Hematopoietic multipotent progenitor cell treated with erythropoietin and hydrocortisone succinate and interleukin-3 and kit ligand, for 15 days (in vitro differentiated cells): ENCODE data around the gene PABPC4L.
"Not testable (repeated sequence)": the region's sequence is repeated elsewhere in the genome, so short reads cannot be mapped to it uniquely, and the experiment has no call there.

Experiments used
- DNase-seq: peaks from one replicate; pipeline ENCODE4 v3.0.0-alpha.2; 2015; ENCODE audit warnings: low spot score

PABPC4L gene

DNA sequence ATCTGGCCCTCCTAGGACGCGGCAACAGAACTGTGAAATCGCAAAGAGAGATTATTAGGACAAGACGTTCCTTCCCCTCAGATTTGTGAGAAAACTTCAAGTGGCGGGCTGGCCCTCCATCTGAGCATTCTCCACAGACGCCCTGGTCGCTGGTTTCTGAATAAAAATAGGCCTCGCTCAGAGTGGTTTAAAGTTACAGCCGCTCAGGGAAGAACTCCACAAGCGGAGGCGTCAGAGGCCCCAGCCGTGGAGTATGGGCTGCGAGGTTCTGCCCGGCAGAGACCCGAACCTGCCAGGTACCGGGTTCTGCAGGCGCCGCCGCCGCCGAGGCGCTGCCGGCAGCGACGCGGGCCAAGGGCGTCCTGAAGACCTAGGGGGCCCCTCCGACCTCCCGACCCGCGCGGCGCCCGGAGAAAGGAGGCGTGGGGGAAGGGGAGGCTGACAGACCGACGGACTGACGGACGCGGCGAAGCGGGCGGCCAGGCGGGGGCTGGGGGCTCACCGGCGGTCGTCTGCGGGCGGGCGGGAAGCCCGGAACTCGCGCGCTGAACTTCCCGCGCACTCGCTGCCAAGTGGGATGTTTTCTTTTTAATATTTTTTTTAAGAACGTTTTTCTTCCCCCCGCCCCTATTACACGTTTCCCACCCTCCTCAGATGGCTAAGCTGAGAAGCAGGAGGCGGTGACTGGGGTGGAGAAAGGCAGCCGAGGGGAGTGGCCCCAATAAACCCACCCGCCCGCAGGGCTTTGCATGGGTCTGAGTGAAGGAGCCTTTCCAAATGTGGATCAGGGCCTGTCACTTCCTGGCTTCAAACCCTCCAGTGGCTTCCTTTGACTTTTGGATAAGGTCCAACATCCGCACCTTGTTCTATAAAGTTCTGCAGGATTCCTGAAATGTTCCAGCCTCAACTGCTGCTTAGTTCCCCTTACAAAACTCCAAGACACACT is at the start of gene PABPC4L:
Gene PABPC4L, minus strand, starts transcription at position 574 of the 946 bp plus-strand sequence. CDS start 770 bp downstream, outside the sequence.
- DNase-seq = no peak

DNA sequence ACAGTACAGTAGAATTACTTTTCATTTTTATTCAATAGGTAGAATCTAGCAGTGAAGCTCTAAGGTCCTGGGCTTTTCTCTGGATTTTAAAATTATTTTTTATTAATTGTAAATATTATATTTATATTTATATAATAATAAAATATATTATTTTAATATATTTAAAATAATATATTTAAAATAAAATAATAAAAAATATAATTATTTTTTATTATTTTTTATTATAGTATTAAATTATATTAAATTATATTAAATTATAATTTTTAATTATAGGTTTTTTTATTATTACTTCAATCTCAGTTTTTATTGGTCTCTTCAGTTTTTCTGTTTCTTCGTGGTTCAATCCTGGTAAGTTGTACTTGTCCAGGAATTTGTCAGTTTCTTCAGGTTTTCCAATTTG is 49.7 kb upstream of the PABPC4L start:
- no peak for DNase-seq

DNA sequence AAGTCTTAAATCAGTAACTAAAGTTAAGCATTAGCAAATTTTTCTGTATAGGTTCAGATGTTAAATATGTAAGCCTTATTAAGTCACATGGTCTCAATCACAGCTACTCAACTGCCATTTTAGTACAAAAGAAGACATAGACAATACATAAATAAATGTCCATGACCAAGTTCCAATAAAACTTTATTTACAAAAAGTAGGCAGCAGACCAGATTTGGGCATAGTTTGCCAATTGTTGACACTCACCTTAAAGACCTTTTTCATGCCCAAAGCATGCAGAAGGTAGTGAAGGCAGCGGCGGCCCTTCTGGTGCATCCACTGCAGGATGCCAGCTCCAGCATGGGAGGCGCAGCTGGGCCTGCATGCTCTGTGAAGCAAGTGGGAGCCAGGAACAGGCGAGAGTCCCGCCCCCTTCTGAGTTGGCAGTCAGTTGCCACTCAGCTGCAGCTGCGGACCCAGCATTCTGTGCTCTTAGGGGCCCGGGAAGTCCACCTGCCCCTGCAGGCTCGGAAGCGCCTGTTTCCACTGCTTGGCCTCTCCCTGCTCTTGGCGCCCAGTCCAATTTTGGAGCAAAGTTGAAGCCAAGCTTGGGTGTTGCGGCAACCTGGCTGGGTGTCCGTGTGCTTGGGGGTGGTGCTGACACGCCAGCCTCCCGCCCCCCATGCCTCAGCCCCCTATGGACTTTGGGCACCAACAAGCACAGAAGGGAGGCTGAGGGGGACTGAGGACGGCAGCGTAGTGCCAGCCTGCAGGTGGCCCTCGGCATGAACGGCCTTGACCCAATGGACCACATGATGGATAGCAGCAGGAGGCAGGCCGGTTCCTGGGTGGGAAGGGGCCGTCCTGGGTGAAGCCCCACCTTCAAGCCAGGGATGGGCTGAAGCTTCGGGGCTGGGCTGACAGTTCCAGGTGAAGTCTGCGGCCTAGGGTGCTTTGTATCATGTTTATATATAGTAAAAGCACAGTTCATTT is 42.4 kb upstream of the PABPC4L start:
- DNase-seq = no peak

DNA sequence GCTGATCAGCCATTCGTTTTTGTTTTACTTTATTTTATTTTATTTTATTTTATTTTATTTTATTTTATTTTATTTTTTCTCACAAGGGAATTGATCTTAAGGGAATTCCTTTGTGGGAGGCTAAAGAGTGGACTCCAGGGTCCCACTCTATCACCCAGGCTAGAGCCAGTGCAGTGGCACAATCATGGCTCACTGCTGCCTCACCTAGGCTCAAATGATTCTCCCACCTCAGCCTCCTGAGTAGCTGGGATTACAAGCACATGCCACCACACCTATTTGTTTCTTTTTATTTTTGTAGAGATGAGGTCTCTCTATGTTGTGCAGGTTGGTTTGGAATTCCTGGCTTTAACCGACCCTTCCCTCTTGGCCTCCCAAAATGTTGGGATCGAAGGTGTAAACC is 17.5 kb upstream of the PABPC4L start:
- DNase-seq = no peak

DNA sequence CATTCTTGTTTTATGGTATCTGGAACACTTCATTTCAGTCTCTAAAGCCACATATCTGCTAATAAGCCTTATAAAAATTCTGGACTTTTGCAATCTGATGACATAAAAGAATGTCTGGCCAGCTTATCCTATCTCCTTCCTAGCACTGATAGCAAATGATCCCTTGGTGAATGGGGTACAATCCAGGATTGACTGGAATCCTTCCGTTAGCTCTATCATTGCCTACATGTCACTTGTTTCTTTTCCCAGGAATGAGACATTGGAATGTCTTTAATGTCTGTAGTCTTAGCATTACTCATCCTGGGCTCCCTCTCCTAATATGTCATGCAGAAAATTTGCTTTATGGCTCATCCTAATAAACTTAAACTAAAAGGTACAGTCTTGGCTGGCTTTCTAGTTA is 14.8 kb upstream of the PABPC4L start:
- no peak for DNase-seq

DNA sequence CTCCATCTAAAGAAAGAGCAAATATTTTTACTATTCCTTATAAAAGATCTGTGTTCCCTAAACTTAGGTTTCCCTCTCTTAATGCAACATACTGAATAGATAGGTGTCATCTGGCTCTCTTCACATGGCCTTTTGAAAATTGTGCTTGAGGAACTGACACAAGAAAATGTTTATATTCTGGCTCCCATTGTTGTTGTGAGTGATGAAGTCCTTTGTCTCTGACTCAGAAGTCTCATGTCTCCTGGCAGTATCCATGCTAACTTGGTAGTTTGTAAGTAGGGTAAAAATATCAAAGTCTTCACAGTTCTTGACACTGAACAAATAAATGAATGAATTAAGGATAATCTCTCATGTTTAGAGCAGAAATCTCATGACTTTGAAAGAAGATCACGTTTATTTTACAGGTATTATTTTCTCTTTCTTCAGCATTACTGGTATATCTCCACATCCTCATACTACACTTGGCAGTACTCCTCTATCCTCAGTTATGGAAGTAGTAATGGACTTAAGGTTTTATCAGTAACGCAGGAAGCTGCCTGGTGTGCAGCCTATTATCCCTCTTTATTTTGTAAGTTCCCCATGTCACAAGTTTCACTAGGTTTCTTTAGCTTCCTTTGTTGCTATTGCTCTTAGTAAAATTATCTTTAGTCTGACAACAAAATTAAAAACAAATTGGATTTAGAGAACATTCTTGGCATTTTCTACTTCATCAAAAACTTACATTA is 14.2 kb upstream of the PABPC4L start:
- no peak for DNase-seq

DNA sequence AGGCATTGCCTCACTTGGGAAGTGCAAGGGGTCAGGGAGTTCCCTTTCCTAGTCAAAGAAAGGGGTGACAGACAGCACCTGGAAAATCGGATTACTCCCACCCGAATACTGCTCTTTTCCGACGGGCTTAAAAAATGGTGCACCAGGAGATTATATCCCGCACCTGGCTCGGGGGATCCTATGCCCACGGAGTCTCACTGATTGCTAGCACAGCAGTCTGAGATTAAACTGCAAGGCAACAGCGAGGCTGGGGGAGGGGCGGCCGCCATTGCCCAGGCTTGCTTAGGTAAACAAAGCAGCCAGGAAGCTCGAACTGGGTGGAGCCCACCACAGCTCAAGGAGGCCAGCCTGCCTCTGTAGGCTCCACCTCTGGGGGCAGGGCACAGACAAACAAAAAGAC is 6.4 kb upstream of the PABPC4L start:
- not testable (repeated sequence) for DNase-seq

DNA sequence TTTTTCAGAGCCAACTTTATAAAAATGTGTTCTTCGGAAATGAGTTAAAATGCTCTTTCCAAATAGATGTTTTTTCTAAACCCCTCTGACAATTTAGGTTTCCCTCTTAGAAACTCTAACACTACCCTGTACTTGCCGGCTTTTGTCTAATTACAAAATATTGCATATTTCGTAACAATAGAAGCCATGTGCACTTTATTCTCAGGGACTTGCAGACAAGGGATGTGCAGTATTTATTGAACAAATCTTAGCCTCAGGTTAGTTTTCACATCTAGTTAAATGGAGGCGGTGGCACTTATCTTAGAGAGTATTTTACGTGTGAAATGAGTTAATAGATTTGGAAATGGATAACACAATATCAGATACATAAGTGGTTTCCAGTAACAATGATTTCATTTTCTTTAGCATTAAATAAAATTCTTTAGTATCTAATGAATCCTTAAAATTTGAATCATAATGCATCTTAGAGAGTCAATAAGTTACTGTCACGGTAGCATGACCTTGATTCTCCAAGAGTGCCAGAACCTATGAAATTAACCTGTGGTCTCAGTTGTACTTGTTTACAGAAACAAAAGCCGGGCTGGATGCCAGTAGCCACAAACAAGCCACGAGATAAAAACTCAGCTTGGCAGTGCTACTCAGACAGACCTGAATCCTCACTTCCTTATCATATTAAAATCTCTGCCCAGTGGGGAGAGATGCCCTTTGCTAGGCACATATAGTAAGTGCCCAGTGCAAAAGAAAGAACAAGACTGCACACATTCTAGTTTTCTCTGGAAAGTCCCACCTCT is 772 bp upstream of the PABPC4L start:
- DNase-seq = no peak

DNA sequence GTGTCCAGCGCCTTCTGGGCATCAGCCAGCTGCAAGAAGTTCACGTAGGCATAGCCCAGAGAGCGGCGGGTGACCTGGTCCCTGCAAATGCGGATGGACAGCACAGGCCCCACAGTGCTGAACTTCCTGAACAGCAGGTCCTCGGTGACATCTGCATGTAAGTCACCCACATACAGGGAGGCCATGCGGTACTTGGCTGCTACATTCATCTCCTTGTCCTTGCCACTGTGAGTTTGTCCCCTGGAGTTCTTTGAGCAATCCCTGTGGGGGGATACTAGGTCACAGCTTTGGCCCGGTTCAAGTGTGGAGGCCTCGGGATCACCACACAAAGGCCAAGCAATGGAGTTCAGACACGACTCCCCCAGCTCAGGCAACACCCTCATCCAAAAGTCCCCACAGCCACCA is 776 bp downstream of the PABPC4L start:
- DNase-seq = no peak

DNA sequence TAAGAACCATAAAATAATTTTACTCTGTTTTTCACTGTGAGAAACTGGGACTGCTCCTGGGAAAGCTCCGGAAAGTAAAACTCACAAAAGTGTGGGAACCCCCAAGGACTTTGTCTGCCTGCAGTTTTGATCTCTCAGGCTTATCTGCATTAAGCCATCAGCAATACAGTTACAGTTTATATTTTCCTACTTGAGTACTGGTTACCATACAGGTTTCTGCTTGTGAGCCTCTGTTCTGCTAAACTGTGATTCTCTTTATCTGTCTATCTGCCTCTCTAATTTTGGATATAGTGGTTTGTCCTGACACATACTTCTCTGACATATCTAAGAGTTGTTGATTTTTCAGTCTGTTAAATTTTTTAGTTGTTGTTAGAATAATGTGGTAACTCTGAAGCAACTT is 11.6 kb downstream of the PABPC4L start:
- no peak for DNase-seq

DNA sequence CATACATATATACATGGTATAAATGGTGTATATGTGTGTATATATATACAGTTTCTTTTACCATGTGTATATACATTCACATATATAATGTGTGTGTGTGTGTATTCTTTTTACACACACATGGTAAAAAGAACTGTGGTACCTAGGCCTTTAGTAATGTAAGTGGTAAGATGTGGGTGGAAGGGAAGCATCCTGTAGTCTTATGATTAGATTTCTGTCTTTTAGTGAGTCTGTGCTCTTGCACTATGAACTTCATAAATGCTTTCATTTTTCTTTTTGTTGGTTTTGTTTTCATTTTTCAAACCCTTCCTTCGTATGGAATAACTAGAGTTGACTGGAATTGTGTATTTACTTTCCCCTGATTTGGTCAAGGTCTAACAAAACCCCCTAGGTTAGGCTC is 12.1 kb downstream of the PABPC4L start:
- DNase-seq = no peak

DNA sequence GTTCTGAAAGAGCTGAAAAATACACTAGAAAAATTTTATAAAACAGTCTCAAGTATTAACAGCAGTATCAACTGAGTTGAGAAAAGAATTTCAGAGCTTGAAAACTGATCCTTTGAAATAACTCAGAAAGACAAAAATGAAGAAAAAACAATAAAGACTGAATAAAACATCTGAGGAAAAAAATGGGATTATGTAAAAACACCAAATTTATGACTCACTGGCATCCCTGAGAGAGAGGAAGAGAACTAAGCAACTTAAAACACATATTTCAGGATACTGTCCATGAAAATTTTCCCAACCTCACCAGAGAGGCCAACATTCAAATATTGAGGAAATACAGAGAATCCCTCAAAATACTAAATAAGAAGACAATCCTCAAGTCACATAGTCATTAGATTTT is 22.9 kb downstream of the PABPC4L start:
- DNase-seq = no peak

DNA sequence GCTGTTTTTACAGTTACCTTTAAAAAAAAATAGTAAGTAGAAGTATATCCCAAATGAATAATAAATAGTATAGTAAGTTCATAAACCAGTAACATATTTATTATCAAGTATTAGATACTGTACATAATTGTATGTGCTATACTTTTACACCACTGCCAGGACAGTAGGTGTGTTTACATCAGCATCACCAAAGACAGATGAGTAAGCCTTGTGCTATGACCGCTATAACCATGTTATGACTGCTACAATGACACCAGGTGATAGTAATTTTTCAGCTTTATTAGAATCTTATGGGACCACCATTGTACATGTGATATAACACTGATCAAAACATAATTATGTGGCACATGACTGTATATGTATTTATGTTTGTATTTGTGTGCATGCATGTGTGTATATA is 27.3 kb downstream of the PABPC4L start:
- no peak for DNase-seq

DNA sequence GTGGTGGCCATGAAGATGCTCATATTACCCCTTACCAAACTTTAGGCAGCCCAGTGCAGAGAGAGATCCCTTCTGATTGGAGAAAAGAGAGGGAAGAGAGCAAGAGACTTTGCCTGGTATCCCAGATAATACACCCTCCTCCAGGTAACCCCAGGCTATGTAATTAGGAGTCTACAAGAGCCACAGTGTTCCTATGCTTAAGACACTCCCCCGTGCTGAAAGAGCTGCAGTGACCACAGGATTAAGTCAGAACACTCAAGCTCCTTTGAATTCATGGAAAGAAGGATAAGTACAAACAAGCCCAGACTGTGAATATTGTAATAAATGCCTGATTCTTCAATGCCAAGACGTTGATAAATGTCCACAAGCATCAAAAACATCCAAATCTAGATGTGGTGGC is 41.4 kb downstream of the PABPC4L start:
- no peak for DNase-seq

DNA sequence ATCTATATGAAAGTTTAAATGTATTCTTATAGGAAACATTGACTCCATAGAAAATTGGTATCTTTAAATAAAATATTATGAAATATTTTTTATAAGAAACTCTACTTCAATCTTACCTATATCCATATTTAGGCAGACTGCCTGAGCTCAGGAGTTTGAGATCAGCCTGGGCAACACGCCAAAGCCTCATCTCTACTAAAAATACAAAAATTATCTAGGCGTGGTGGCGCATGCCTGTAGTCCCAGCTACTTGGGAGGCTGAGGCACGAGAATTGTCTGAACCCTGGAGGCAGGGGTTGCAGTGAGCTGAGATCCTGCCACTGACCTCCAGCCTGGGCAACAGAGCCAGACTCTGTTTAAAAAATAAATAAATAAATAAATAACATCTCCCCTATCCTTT is 47.5 kb downstream of the PABPC4L start:
- DNase-seq = no peak

DNA sequence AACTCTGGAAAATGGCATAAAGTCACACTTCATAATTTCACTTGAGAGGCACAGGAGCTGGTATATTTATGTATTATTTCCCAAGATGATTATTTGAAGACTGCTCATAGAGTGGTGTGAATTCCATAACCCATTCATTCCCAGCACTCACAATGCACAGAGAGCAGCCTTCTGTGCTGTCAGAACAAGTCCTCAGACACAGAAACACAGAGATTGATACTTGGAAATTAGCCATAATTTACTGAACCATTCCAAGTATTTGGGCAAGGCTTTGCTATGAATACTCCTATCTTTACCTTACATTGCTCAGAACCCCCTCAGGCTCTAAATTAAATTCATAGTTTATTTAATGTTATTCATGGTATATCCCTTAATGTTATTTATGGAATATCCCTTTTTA is 53.6 kb downstream of the PABPC4L start:
- DNase-seq = no peak
